ENCODE results near the gene ADAMTS2.

DNA sequence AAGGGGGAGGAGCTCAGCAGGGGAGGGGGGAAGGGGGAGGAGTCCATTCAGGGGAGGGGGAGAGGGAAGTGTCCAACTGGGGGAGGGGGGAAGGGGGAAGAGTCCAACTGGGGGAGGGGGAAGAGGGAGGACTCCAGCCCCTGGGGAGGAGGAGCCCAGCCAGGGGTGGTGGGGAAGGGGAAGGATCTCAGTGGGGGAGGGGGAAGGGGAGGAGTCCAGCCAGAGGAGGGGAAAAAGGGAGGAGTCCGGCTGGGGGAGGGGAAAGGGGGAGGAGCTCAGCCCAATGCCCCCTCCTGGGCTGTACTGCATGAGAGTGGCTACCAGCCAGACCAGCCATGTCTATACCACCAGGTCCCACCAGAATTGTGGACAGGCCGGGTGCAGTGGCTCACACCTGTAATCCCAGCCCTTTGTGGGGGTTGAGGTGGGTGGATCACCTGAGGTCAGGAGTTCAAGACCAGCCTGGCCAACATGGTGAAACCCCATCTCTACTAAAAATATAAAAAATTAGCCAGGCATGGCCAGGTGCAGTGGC, 30.6 kb upstream of the ADAMTS2 start:
- TF ChIP-seq EZH2 (IDR thresholded peaks at IDR 0.05) (no peak), POLR2AphosphoS5 (IDR thresholded peaks at IDR 0.05; ENCODE audit: low read depth, low read length) (no peak), CBX3 (IDR thresholded peaks at IDR 0.05; ENCODE audit: low read depth) (no peak), SIN3A (IDR thresholded peaks at IDR 0.05; ENCODE audit: low read depth) (no peak), JUND (IDR thresholded peaks at IDR 0.05) (no peak), EGR1 (IDR thresholded peaks at IDR 0.05; ENCODE audit: low read depth) (no peak), YY1 (IDR thresholded peaks at IDR 0.05; ENCODE audit: extremely low read depth, insufficient replicate concordance, low read depth, low read length) (no peak), SRF (IDR thresholded peaks at IDR 0.05; ENCODE audit: low read depth) (no peak), POLR2A (IDR thresholded peaks at IDR 0.05; ENCODE audit: borderline replicate concordance, extremely low read depth, insufficient read depth, insufficient read length) (no peak)
- TF ChIP-seq, protein P1, sequence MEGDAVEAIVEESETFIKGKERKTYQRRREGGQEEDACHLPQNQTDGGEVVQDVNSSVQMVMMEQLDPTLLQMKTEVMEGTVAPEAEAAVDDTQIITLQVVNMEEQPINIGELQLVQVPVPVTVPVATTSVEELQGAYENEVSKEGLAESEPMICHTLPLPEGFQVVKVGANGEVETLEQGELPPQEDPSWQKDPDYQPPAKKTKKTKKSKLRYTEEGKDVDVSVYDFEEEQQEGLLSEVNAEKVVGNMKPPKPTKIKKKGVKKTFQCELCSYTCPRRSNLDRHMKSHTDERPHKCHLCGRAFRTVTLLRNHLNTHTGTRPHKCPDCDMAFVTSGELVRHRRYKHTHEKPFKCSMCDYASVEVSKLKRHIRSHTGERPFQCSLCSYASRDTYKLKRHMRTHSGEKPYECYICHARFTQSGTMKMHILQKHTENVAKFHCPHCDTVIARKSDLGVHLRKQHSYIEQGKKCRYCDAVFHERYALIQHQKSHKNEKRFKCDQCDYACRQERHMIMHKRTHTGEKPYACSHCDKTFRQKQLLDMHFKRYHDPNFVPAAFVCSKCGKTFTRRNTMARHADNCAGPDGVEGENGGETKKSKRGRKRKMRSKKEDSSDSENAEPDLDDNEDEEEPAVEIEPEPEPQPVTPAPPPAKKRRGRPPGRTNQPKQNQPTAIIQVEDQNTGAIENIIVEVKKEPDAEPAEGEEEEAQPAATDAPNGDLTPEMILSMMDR (IDR thresholded peaks at IDR 0.05 in 2 of 3, conservative IDR thresholded peaks at IDR 0.05 in 1 of 3; ENCODE audit: borderline replicate concordance in 1 of 3, insufficient read depth in 1 of 3, low read depth in 2 of 3, low read length in 2 of 3) = no peak

Data from HCT116 (cell line).